NCI-H2107 treated with DMSO at 0.1 percent for 48 hours (cell line): ENCODE measurements around the gene SLC15A3.
"Not testable (repeated sequence)": the region's sequence is repeated elsewhere in the genome, so short reads cannot be mapped to it uniquely, and the experiment has no call there.

Source experiments
- DNase-seq: peaks from one replicate; lab custom pipeline; 2025; ENCODE audit not compliant: unreplicated experiment; lab: John Stamatoyannopoulos, UW

The SLC15A3 gene

DNA sequence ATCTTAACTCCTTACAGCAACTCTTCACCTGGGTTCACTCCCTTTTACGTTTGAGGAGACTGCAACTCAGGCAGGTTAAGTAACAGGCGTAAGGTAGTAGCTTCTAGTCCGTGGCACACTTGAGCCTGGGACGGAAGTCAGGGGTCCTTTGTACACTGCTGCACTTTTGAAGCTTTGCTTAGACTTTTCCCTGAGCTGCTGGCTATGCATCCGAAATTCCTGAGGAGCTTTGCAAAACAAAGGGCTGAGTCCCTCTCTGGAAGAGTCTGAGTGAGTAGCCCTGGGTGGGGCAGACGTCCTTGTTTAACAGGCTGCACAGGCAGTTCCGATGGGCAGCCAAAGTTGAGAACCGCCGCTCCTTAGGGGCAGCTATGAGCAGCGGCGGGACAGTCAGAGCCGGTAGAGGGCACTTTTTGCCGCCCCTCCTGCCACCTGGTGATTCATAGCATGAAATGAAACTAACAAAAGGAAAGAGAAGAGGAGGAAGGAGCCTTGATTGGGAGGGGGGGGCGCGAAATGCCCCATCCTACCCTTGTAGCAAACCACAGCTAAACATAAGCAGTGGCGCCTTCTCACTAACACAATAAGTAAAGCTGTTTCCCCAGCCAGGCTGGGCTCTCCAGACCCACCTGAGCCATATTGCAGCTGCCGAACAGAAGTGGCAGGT lies 36.6 kb downstream of the SLC15A3 start:
- peak; percentile 56 for DNase-seq

DNA sequence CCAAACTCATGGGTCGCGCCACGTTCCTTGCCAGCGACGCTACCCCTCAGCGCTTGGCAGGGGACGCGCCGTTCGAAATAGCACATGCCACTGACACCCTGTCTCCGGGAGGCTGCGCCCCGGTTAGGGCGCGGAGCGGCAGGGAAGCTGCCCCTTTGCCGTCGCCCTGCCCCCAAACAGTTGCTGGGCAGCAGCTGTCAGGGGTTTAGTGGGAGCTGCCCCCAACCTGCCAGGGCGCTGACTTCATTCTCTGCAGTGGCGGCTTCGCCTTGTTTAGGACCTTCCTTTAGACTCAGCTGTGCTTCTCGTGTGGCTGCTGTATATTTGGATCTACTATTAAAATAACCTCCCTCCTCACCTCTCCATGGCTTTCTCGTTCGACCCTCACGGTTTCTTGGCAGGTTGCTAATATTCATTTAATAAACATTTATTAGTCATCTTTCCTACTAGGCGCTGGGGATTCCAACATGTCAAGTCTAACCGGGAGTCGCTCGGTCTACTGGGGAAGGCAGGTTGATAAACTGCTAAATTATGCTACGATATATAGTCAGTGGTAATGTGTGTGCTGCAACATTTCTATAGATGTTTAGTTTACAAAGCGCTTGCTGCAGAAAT lies 37.2 kb downstream of the SLC15A3 start:
- no peak for DNase-seq

DNA sequence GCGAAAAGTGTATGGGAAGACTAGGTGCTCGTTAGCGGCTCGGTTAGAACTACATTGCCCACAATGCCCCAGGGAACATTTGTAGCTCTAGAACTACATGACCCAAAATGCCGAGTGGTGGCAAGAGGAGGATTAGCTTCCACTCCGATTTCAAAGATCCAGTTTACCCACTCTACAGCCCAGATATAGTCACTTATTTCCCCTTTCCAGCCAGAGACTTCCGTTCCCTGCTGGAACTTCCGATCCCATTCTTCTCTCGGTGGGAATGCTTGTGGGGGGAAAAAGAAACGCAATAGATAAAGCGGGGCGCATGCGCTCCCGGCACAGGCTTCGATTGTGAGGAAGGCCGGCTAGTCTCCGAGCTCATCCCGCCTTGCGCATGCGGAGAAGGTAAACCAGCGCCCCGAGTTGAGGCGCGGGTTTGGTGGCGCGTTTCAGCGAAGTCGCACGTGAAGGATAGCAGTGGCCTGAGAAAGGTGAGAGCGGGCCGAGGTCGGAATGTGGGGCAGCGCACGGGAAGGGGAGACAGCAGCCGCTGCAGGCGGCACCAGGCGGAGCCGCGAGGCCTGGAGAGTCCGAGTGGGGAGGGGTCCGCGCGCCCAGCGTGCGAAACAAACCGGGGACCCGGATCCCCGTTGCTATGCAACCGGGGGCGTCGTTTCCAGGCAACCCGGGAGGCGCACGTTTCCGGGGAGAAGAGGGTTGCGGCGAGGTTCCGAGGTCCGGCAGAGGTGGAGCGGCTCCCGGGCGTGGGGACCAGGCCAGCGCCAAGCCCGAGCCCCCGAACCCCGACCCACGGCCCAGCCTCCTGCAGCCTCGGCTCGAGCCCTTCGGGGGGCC lies 38.0 kb downstream of the SLC15A3 start, which contains the start of gene TMEM109:
Gene TMEM109, plus strand, starts transcription at position 366 of the 840 bp plus-strand sequence. CDS start 5,536 bp downstream, outside the sequence.
- DNase-seq = peak; percentile 92

DNA sequence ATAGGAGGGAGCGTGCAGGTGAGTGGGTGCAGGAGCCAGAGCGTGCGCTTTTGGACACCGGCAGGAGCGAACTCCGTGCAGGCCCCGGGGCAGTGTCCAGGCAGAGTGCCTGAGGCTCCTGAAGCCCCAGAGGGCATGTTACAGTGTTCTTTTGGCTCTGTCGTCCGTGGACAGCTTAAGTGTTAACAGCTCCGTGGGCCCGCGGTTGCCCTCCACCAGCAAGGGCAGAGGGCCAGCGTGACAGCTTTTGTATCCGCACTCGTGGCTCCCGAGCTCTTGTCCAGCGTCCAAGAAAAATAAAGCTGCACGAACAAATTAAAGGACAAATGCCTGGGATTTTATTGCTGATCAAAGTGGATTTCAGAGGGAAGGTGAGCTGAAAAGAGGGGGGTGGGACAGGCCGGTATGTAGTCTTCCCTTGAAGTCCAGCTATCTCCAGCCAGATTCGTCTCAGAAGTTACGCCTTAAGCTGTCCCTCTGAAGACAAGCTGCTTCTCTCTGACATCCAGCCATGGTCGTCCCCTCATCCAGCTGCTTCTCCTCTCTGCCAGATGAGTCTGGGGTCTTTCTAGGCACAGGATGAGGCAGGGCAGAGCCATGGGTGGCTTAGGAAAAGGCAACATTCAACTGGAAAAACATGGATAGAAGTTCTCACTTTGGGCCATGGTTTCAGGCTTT lies 39.0 kb downstream of the SLC15A3 start:
- DNase-seq = no peak

DNA sequence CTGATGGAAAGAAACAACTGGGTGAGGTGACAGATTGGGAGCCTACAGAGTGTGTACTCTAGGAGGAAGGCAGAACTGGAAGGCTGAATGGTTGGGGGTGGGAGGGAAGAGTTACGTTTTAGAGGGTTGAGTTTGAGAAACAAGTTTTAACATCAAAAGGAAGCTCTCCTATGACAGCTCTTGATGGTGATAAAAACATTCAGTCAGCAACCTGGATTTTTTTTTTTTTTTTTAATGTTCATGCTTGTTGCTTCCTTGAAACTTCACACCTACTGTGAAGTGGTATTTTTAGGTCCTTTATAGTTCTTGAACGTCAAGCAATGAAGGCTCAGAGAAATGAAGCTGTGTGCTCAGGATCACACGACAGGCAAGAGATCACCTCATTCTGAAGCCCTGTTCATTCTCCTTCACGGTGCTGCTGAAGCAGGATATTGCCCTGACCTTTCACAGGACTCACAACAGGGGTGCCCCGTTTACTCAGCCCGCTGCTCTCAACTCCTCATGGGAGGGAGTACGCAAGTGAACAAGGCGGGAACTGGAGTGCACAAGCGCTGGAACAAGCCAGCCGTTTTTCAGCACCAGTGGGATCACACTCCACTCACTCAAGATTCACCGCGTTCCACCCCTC lies 39.6 kb downstream of the SLC15A3 start:
- DNase-seq = no peak

DNA sequence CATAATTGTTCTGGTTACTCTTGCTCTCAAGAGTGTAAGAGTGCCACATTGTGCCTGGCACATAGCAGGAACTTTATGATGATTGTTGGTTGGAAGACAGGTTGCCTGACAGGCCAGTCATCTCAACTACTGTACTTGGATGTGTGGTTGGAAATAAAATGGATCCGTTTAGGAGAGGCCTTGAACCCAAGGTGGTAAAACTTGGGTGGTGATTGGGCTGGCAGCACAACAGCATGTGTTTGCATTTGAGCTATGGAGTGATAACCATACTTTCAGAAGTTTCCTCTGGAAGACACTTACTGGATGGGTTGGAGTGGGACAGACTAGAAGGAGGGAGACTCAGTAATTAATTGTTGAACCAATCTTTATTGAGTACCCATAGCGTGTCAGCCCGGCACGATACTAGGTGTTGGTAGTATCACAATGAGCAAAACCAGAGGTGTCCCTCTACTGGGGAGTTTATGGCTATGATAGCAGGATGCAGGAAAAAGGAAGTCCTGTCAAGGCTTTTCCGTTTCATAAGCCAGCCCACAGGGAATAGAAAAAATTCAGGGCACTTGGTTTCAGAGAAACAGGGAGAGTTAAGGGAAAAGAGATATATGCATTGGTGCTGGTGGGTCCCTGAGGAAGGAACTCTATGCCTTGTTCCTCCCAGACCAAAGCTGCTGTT lies 41.1 kb downstream of the SLC15A3 start:
- no peak for DNase-seq

DNA sequence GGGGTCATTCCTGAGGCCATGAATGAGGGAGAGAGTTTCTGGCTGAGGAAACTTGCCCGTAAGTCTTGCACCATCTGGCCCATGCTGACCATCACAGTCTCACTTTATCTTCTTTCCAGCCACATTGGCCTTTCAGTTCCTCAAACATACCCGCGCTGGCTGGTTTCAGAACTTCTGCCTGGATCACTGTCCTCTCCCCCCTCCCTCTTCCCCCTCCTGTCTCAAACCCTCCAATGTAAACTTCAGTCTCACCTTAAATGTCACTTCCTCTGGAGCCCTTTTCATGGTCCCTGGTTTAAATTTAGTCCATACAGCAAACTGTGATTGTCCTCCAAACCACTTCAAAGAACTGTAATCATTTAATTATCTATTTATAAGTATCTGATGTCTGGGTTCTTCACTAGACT lies 41.7 kb downstream of the SLC15A3 start:
- no peak for DNase-seq

DNA sequence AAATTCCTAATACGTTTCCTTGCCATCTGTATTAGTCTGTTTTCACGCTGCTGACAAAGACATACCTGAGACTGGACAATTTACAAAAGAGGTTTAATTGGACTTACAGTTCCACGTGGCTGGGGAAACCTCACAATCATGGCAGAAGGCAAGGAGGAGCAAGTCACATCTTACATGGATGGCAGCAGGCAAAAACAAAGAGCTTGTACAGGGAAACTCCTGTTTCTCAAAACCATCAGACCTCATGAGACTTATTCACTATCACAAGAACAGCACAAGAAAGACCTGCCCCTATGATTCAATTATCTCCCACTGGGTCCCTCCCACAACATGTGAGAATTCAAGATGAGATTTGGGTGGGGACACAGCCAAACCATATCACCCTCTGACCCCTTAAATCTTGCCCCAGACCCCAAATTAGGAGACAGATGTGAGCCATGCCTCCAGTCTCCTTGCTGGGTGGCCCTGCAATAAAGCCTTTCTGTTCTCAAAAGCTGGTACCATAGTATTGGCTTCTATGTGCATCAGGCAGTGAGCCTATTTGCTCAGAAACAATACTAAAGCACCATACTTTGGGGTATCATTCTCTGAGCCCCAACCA lies 42.2 kb downstream of the SLC15A3 start:
- DNase-seq = not testable (repeated sequence)

DNA sequence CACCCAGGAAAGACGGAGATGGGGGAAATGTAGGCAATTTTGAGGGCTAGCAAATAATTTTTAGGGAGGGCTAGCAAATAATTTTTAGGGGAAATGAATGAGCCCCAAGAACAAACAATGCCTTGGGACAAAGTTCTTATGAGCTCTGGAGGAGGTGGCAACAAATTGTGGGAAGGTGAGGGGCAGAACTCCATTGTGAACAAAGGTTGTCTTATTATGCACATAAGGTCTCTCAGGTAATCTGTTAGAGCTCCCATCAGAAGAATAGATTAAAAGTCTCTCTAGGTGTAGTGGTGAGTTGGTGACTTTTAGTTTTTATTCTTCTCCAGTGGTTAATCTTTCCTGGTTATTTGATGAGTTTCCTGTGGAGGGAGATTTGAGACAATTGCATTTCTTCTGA lies 43.2 kb downstream of the SLC15A3 start:
- no peak for DNase-seq

DNA sequence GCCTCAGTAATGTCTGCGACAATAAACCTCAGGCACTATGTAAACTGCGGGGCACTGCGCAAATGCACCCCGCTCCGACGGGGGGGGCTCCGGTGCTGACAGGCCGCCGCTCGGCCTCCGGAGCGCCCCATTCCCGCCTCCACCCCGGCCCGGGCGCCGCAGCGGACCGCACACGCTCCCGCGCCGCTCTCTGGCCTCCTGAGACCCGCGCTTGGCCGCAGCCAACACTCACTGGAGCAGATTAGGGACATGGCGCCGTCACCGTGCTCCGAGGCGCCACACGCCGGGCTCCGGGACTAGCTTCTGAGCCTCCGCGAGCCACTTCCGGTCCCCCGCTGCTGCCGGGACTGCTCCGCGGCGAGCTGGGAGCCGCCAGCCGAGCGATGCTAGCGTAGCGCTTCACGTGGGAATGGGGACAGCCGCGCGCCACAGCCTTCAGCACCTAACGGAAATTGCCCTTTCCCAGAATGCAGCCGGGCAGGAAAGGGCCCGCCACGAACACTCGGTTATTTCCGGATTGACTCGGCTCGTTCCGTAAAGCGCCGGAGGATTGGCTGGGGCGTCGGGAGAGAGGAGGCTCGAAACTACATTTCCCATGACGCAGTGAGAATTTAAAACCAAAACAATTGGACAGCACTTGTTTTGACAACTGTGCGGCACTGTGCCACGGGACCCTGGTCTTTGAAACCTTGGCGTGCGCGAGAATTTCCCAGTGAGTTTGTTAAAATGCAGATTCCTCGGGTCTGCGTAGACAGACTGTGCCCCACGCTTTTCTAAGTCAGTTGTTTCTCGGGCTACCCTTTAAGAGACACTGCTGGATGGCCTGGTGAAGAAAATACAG lies 45.6 kb downstream of the SLC15A3 start, which contains the start of gene PRPF19:
Gene PRPF19, minus strand, starts transcription at position 454 of the 841 bp plus-strand sequence. Its CDS starts 203 bp downstream, at position 251.
- peak; percentile 90 for DNase-seq

DNA sequence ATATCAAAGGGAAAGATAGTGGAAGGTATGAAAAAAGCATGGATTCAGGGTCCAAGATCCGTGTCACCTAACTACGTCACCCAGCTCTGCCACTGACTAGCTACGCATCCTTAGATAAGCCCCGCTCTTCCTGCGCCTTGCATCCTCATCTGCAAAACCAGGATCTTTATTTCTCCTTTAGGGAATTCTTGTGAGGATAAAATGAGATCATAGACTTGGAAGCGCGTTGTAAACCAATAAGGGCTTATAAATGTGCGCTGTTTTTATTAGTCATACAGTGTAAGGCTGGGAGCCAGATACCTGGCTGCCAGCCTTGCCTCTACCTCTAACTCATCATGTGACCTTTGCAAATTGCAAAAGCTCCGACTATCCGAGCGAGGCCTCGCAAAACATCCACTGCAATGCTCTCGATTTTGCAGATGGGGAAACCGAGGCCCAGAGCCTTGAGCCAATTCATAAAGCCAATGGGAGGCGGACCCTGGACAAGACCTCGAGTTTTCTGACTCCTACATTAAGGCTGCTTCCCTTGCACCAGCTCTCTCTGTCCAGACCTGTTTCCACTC lies 46.3 kb downstream of the SLC15A3 start:
- no peak for DNase-seq

DNA sequence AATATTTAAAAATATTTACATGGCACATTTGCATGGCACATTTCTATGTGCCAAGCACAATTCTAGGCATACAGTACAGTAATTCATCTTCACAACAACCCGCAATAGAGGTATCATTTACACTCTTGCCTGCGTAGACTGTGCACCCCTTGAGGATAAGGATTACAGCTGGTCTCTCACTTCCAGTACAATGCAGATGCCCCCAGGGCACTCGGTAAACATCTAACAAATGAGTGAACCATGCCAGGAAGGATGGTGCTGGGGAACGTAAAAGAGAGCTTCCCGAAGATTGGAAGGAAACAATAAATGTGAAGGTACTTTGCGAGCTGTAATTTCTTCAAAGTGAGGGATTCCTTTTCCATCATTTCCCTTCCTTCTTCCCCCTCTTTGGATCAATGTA lies 46.9 kb downstream of the SLC15A3 start:
- DNase-seq = peak; percentile 28

DNA sequence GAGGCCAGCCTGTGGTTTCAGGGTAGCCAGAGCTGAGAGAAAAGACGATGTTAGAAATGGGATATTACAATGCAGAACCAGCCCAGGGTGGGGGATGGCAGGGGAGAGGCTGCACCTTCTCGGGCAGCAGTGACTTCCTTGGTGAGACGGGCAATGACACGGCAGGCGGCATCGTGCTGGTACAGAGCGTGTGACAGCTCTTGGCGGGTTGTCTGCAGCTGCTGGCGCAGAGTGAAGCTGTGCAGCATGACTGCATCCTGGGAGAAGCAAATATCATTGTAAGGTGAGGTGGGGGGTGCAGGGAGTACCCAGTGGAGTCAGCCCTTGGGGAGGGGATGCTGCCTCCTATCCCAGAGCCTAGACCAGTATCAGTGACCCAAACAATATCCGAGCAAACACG lies 49.4 kb downstream of the SLC15A3 start:
- DNase-seq = no peak

DNA sequence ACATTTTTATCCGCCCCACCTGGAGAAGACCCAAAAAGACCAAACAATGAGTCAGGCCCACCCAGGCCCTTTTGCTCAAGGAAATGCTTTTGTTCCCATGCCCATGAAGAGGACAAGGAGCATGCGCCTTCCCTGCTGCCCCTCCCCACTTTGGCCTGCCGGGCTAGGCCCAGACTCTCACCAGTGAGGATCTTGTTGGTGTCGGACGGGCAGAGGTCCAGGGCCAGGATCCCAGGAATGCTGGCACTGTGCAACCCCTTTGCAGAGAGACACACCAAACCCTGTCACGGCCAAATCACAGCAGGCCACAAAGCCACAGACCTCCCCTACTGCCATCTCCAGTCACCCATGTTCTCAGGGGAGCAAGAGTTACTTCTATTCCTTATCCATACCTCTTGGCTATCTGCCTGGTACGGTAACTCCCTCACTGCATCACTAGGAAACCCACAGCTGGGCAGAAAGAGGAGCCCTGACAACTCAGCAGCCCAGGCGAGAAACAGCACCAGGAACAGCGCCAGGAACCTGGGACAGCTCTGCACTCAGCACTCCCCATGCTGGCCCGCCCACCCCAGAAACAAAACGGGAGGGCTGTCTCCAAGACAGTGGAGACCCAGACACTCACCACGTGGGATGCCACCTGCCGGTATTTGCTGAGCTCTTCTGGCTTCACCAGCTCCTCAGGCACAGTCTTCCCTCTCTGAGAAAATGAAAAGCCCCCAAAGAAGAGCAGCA lies 51.1 kb downstream of the SLC15A3 start:
- DNase-seq = no peak

DNA sequence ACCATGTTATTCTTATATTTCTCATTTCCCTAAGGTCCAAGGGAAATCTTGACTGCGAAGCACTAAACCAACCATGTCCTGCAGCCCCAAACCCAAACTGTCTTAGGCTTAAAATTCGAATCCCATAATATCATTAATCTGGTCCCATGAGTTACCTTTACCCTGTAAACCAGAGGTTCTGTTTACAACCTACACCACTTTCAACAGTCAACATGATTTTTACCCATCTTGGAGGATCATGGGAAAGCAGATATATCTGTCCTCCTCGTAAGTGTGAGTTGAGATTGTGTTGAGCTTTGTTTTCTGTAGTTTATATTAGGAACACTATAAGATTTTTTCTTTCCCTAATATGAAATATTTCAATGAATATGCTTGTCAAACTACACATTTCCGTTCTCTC lies 52.0 kb downstream of the SLC15A3 start:
- DNase-seq = no peak

DNA sequence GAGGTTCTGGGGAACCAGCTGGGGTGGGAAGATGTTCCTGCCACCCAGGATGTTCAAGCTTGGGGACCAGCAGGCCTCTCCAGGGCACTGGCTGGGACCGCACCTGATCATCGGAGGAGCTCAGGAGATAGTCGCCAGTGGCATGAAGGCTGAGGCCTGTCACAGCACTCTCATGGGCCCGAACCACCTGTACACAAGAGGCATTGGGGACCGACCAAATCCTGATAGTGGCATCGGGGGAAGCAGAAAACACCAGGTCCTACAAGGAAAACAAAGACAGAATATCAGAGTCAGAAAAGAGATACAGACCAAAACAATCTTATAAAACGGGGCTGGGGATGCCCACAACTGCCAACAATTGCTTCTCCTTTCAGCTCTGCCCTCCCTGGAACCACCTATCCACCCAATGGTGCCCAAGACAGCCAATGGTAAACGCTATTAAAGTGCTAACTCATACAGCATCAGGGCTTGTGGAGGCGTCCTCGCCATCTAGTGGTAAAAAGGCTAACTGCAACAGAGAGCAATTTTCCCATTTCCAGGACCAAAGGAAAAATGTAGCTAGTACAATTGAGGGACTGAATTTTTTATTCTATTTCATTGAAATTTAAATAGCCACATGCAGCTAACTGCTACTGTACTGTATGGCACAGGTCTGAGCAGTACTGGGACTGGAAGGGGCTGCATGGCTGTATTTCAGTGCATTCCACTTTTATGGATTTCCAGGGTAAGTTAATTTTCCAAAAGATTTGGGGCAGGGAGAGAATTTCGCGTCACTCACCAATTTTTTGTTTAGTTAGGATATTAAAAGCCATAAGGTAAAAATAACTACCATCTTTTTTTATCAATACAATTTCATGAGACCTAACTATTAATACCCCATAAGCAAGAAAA lies 52.7 kb downstream of the SLC15A3 start:
- DNase-seq = peak; percentile 23

DNA sequence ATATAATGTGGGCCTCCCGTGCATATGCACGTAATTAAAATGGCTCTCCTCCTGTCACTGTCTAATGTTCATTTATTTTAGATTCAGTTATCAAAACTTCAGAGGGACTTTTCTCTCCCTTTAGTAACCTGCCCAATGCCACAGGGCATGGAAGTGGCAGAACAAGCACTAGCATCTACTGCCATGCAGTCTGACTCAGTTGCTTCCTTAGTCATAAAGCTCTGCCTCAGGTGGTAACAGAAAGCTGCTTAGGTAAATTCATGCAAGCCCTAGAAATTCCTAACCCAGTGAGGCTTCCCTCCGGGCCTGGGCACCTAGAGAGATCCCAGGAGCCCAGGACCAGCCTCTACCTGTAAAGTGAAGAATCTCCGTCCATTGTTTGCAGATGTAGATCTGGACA lies 54.5 kb downstream of the SLC15A3 start:
- no peak for DNase-seq
